Measurements from ENCODE around the gene SUMF1. TPM values are rescaled to one million over a fixed set of nuclear protein-coding genes. Genes with fewer than 3 reads are reported as not detected.
A peak's percentile ranks its signal among the peaks of the same experiment; 100 is the strongest.

The SUMF1 gene
- total RNA-seq, 4 donors from 2014 or later, result 28.7 to 49.0 (median 41.6) TPM

GRCh38 chr3:4411236-4411635 lies 55.8 kb downstream of the SUMF1 start:
- TF ChIP-seq EP300 (IDR thresholded peaks at IDR 0.05) (no peak), POLR2A (IDR thresholded peaks at IDR 0.05; ENCODE audit: low read depth) (no peak), POLR2AphosphoS5 (IDR thresholded peaks at IDR 0.05) (no peak), CTCF (IDR thresholded peaks at IDR 0.05) (no peak)
- Histone ChIP-seq H3K27me3 (no peaks in the 10 kb centered on the region), H3K4me3 (no peak overlapping the region), H3K9me3 (no peaks in the 10 kb centered on the region), H3K36me3 (peaks cover 4 to 65% (median 10%) of the 10 kb centered on the region in 4 donors), H3K27ac (replicated peaks in 1 of 4) (no peak overlapping the region), H3K4me1 (no peaks in the 10 kb centered on the region)
- no peak for DNase-seq (ENCODE audit: extremely low spot score)
- intact Hi-C loops (cut with DNase I), result no loop called here
- WGBS, result 84% methylated on average over 1 of the region's 1 CpG

DNA sequence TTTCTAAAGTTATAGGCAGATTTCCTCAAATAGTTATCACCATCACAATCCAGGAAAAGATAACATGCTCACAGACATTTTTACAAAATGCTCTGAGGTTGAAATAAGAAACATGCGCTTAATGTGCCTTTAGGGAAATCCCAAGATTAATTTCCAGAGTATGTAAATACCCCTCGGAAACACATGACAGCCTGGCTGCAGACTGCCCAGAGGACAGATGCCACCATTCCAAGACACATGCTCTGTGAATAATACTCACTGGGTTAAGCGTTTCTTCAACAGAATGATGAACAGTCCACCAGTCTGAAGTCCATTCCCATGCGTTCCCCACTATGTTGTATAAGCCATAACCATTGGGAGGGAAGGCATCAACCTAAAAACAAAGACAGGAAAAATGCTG lies 56.5 kb downstream of the SUMF1 start:
- no peaks in the 10 kb centered on the region for H3K9me3 ChIP-seq
- no peak overlapping the region for H3K27ac ChIP-seq (replicated peaks in 1 of 4)
- intact Hi-C loops (cut with DNase I), result no loop called here
- TF ChIP-seq POLR2AphosphoS5 (IDR thresholded peaks at IDR 0.05) (no peak), POLR2A (IDR thresholded peaks at IDR 0.05; ENCODE audit: low read depth) (no peak), EP300 (IDR thresholded peaks at IDR 0.05) (no peak), CTCF (IDR thresholded peaks at IDR 0.05) (no peak)
- no peaks in the 10 kb centered on the region for H3K27me3 ChIP-seq
- H3K4me3 ChIP-seq, result no peak overlapping the region
- H3K36me3 ChIP-seq, result peaks cover 4 to 59% (median 7%) of the 10 kb centered on the region in 4 donors
- H3K4me1 ChIP-seq, result no peaks in the 10 kb centered on the region
- DNase-seq (ENCODE audit: extremely low spot score), result no peak
- 90% methylated on average over 4 of the region's 4 CpGs for WGBS

- peaks cover 4 to 55% (median 6%) of the 10 kb centered on the region in 4 donors for H3K36me3 ChIP-seq
- H3K4me1 ChIP-seq, result no peaks in the 10 kb centered on the region
- no peaks in the 10 kb centered on the region for H3K9me3 ChIP-seq
- TF ChIP-seq CTCF (IDR thresholded peaks at IDR 0.05) (no peak), EP300 (IDR thresholded peaks at IDR 0.05) (no peak), POLR2AphosphoS5 (IDR thresholded peaks at IDR 0.05) (no peak), POLR2A (IDR thresholded peaks at IDR 0.05; ENCODE audit: low read depth) (no peak)
- no peak for DNase-seq (ENCODE audit: extremely low spot score)
- WGBS, result 18% methylated on average over 1 of the region's 1 CpG
- H3K27me3 ChIP-seq, result no peaks in the 10 kb centered on the region
- intact Hi-C loops (cut with DNase I), result no loop called here
- no peak overlapping the region for H3K27ac ChIP-seq (replicated peaks in 1 of 4)
- H3K4me3 ChIP-seq, result no peak overlapping the region
These were observed 57.0 kb downstream of the SUMF1 start for GRCh38 chr3:4409971-4410573.

GRCh38 chr3:4409415-4409814 lies 57.7 kb downstream of the SUMF1 start:
- Histone ChIP-seq H3K36me3 (peaks cover 4 to 55% (median 9%) of the 10 kb centered on the region in 4 donors), H3K27ac (replicated peaks in 1 of 4) (no peak overlapping the region), H3K27me3 (no peaks in the 10 kb centered on the region), H3K4me1 (no peaks in the 10 kb centered on the region), H3K4me3 (no peak overlapping the region), H3K9me3 (no peaks in the 10 kb centered on the region)
- 87% methylated on average over 4 of the region's 4 CpGs for WGBS
- intact Hi-C loops (cut with DNase I), result no loop called here
- DNase-seq (ENCODE audit: extremely low spot score), result peak; percentile 26
- TF ChIP-seq POLR2A (IDR thresholded peaks at IDR 0.05; ENCODE audit: low read depth) (no peak), EP300 (IDR thresholded peaks at IDR 0.05) (no peak), POLR2AphosphoS5 (IDR thresholded peaks at IDR 0.05) (no peak), CTCF (IDR thresholded peaks at IDR 0.05) (no peak)

DNA sequence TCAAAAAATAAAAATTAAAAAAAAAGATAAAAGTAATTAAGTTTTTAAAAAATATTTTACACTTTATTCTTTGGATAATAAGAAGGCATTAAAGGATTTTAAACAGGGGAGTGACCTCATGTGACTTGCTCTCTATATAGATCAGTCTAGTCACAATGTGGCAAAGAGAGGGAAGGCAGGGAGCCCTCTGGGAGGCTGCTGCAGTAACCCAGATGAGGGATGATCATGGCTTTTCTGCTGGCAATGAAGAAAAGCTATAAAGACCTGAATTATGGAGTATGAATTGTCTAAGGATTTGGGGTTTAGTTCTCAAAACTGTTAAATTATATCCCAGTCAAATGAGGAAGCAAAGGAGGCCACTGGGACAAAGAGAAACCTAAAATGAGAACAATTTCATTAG lies 58.1 kb downstream of the SUMF1 start:
- no peak for DNase-seq (ENCODE audit: extremely low spot score)
- Histone ChIP-seq H3K36me3 (peaks cover 4 to 55% (median 10%) of the 10 kb centered on the region in 4 donors), H3K27me3 (no peaks in the 10 kb centered on the region), H3K4me1 (no peaks in the 10 kb centered on the region), H3K27ac (replicated peaks in 1 of 4) (no peak overlapping the region), H3K9me3 (no peaks in the 10 kb centered on the region), H3K4me3 (no peak overlapping the region)
- TF ChIP-seq EP300 (IDR thresholded peaks at IDR 0.05) (no peak), POLR2AphosphoS5 (IDR thresholded peaks at IDR 0.05) (no peak), CTCF (IDR thresholded peaks at IDR 0.05) (no peak), POLR2A (IDR thresholded peaks at IDR 0.05; ENCODE audit: low read depth) (no peak)
- intact Hi-C loops (cut with DNase I), result no loop called here

Measured in esophagus muscularis mucosa (tissue), 4 donors.